Nephron progenitor cell (in vitro differentiated cells): Measurements from ENCODE around the gene CXCL17.
A peak's percentile ranks its signal among the peaks of the same experiment; 100 is the strongest.
"Not testable (repeated sequence)": the region's sequence is repeated elsewhere in the genome, so short reads cannot be mapped to it uniquely, and the experiment has no call there.

Experiments
- DNase-seq: peaks from one replicate; pipeline ENCODE4 v3.0.0; 2021
- H3K27ac Mint-ChIP-seq: 2 replicates; pipeline ENCODE4 v1.8.0; 2021; ENCODE audit warnings: mild to moderate bottlenecking, moderate library complexity, mixed read lengths
- H3K27me3 Mint-ChIP-seq: 2 replicates; pipeline ENCODE4 v1.8.0; 2021; ENCODE audit warnings: mild to moderate bottlenecking, low read depth, mixed read lengths; ENCODE audit not compliant: poor library complexity
- H3K36me3 Mint-ChIP-seq: 2 replicates; pipeline ENCODE4 v1.8.0; 2021; ENCODE audit warnings: low read depth, mixed read lengths
- H3K4me1 Mint-ChIP-seq: 2 replicates; pipeline ENCODE4 v1.8.0; 2021; ENCODE audit warnings: mixed read lengths
- H3K4me3 Mint-ChIP-seq: 2 replicates; pipeline ENCODE4 v1.8.0; 2021; ENCODE audit warnings: mild to moderate bottlenecking, moderate library complexity, mixed read lengths
- H3K9me3 Mint-ChIP-seq: 2 replicates; pipeline ENCODE4 v1.8.0; 2021; ENCODE audit warnings: mild to moderate bottlenecking, moderate library complexity, mixed read lengths
- TF ChIP-seq, protein P1 (sequence below): fragments of 200-600 bp; sonication (generic); IDR thresholded peaks from 2 replicates; pipeline ENCODE4 v1.5.0; 2021; ENCODE audit warnings: antibody characterized with exemption

CXCL17 gene, protein sequence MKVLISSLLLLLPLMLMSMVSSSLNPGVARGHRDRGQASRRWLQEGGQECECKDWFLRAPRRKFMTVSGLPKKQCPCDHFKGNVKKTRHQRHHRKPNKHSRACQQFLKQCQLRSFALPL

DNA sequence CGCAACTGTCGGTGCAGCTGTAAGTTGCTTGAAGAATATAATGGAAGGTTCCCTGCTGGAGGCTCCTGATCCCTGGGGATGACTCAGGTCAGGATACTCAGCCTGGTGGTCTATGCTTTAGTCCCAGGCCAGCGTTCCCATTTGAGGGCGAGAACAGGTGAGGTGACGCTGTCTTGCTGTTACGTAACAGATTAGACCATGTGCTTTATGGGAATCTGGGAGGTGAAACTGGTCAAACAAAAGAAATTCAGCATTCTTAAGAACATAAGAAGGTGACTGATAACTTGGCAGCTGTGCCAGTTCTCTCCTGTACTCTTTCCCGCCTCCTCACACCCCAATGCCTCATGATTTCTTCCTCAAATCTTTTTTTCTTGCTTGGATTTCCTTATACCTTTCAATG is at the start of gene CXCL17:
Gene CXCL17, minus strand, starts transcription at position 114 of the 400 bp plus-strand sequence. CDS start 114 bp downstream, outside the sequence.
- no peak for DNase-seq
- Mint-ChIP-seq H3K36me3 (no peaks in the 10 kb centered on the region), H3K27ac (no peak within 1 kb of the TSS), H3K4me3 (no peak within 1 kb of the TSS), H3K4me1 (peaks cover 20% of the 10 kb centered on the region), H3K9me3 (no peaks in the 10 kb centered on the region), H3K27me3 (peaks cover 14% of the 10 kb centered on the region)
- TF ChIP-seq, protein P1, sequence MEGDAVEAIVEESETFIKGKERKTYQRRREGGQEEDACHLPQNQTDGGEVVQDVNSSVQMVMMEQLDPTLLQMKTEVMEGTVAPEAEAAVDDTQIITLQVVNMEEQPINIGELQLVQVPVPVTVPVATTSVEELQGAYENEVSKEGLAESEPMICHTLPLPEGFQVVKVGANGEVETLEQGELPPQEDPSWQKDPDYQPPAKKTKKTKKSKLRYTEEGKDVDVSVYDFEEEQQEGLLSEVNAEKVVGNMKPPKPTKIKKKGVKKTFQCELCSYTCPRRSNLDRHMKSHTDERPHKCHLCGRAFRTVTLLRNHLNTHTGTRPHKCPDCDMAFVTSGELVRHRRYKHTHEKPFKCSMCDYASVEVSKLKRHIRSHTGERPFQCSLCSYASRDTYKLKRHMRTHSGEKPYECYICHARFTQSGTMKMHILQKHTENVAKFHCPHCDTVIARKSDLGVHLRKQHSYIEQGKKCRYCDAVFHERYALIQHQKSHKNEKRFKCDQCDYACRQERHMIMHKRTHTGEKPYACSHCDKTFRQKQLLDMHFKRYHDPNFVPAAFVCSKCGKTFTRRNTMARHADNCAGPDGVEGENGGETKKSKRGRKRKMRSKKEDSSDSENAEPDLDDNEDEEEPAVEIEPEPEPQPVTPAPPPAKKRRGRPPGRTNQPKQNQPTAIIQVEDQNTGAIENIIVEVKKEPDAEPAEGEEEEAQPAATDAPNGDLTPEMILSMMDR, result no peak

DNA sequence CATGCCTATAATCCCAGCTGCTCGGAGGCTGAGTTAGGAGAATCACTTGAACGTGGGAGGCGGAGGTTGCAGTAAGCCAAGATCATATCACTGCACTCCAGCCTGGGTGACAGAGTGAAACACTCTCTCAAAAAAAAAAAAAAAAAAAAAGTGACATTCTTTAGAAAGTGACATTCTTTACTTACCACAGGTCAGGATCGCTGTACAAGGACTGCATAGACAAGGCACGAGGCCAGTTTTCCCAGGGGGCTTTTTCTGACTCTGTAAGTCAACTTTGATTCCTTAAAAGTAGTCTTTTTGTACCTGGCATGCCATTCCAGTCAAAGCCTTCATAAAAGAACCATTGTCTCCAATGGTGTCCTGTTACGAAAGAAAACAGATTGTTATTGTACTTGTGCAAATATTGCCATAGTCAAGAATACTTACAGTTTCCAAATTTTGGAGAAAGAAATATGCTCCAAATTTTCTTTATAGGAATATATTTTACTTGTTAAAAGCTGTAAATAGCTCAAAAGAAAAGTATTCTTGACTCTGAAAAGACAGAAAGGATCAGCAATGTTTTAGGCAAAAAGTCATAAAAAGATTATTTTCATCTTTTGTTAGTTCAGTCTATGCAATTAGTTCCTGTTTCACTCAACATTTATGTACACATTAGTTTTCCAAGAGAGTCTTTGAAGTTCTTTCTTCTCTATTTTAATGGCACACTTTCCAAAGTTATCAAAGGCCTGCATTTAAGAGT is 46.2 kb upstream of the CXCL17 start:
- Mint-ChIP-seq H3K36me3 (no peaks in the 10 kb centered on the region), H3K9me3 (no peaks in the 10 kb centered on the region), H3K4me3 (no peak overlapping the region), H3K27ac (no peak overlapping the region), H3K27me3 (peaks cover 3% of the 10 kb centered on the region), H3K4me1 (no peaks in the 10 kb centered on the region)
- TF ChIP-seq, protein P1, result no peak
- DNase-seq, result no peak

DNA sequence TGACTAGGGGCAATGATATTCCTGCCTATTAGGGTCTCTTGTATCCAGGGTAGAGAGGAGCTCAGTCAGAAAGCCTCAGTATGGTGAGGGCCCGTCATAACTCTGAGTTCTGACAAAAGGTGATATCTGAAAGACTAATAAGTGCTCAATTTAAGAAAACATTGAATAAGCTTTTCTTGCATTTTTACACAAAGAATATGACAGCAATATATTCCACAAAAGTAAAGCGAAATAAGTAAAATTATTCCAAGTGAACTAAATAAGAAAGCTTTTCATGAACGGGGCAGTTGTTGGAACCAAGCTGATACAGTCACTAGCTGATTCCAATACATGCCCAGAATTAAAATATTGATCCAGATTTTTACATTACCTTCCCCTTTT is 45.0 kb upstream of the CXCL17 start:
- H3K4me3 Mint-ChIP-seq, result no peak overlapping the region
- H3K4me1 Mint-ChIP-seq, result no peaks in the 10 kb centered on the region
- no peak for DNase-seq
- peaks cover 3% of the 10 kb centered on the region for H3K27me3 Mint-ChIP-seq
- H3K27ac Mint-ChIP-seq, result no peak overlapping the region
- H3K36me3 Mint-ChIP-seq, result no peaks in the 10 kb centered on the region
- no peaks in the 10 kb centered on the region for H3K9me3 Mint-ChIP-seq
- TF ChIP-seq, protein P1, result no peak

DNA sequence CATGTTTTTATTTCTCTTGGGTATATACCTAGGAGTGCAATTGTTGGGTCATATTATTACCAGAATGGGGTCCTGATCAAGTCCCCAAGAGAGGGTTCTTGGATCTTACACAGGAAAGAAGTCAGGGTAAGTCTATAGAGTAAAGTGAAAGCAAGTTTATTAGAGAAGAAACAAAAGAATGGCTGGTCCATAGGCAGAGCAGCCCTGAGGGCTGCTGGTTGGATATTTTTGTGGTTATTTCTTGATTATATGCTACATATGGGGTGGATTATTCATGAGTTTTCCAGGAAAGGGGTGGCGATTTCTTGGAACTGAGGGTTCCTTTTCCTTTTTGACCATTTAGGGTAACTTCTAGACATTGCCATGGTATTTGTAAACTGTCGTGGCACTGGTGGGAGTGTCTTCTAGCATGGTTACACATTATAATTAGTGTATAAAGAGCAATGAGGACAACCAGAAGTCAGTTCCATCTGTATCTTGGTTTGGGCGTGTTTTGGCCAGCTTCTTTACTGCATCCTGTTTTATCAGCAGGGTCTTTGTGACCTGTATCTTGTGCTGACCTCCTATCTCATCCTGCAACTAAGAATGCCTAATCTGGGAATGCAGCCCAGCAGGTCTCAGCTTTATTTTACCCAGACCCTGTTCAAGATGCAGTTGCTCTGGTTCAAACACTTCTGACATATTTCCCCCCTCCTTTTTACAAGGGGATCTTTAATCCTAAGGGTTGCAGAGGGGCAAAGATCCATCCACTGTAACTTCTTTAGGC is 44.5 kb upstream of the CXCL17 start:
- no peaks in the 10 kb centered on the region for H3K9me3 Mint-ChIP-seq
- peaks cover 3% of the 10 kb centered on the region for H3K27me3 Mint-ChIP-seq
- H3K36me3 Mint-ChIP-seq, result no peaks in the 10 kb centered on the region
- H3K27ac Mint-ChIP-seq, result no peak overlapping the region
- TF ChIP-seq, protein P1, result no peak
- H3K4me1 Mint-ChIP-seq, result no peaks in the 10 kb centered on the region
- no peak overlapping the region for H3K4me3 Mint-ChIP-seq
- no peak for DNase-seq

DNA sequence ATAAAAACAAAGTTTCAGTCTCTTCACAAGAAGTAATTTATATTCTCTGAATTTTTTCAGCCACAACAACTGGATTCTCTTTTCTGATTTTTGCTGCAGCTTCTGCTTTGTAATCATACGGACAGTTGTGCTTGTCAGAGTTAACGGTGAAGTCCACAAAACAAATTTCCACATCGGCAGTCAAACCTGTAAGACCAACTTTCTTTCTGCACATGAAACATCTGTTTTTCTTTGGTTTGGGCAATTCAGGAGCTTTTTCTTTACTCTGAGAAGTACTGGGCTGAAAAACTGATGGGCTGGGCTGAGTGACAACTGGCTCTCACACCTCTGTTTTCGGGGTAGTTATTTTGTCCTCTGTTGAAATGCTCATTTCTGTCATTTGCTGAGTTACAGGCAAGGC is 42.3 kb upstream of the CXCL17 start:
- not testable (repeated sequence) for H3K36me3 Mint-ChIP-seq, H3K27ac Mint-ChIP-seq, H3K9me3 Mint-ChIP-seq, H3K4me1 Mint-ChIP-seq, DNase-seq, H3K4me3 Mint-ChIP-seq, H3K27me3 Mint-ChIP-seq

DNA sequence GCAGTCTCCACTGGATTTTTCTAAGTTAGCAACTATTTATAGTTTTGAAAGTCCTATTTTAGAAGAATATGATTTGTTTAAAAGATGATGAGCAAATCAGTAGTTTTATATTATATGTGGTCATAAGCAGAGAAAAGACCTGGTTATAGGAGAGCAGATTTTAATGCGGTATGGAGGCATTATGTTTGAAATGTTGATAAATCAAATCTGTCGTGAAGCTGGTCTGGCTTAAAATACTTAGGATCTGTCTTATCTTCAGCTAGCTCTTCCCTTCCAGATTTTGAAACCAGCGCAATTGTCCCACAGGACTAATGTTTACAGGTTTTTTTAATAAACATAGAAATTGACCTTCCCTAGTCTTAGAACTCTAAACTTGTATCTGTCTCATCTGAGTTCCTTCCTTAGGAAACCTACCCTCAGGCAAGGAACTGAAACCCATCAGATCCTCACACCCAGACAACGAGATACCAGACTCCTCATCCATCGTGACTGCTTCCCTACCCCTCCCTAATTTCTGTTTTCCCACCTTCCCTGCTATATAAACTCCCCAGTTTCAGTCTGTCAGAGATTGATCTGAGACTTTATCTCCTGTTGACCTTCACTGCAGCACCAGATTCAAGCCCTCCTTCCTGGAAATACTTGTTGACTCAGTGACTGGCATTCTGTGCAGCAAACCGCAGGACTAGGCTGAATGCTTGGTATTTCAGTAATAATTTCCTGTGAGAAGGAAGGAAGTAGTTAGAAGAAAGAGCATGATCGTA is 37.8 kb upstream of the CXCL17 start:
- no peak overlapping the region for H3K4me3 Mint-ChIP-seq
- DNase-seq, result no peak
- peak overlapping the region; percentile 83 for H3K27ac Mint-ChIP-seq
- H3K9me3 Mint-ChIP-seq, result no peaks in the 10 kb centered on the region
- H3K36me3 Mint-ChIP-seq, result peaks cover 4% of the 10 kb centered on the region
- no peaks in the 10 kb centered on the region for H3K27me3 Mint-ChIP-seq
- H3K4me1 Mint-ChIP-seq, result peaks cover 6% of the 10 kb centered on the region
- TF ChIP-seq, protein P1, result no peak
